ENCODE data around the gene TMEM178B. TPM values are rescaled to one million over a fixed set of nuclear protein-coding genes. Genes with fewer than 3 reads are reported as not detected.

Gene TMEM178B
- total and polyA plus RNA-seq, 10 of the 15 experiments (the other 5 are each of a cell fraction or from before 2014, with no cell fraction given), result 0.01 to 1.1 (median 0.04) TPM; not detected in 2

DNA sequence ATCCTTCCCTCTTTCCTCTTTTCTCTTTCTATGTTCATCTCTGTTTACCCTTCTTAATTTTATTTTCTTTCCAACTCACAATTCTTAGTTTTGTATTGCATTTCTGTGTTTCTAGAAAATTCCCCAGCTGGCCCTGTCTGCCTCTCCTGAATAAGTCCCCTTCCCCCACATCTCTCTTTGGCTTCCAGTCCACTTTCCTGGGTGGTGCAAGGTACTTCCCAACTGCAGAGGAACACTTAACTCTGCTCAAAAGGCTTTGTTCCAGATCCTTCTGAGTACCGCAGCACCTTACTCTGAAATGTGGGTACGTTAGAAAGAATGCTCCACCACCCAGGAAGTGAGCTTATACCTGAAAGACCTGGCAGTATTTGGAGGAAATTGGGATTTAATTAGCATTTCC, 227.0 kb downstream of the TMEM178B start (continued):
- TF ChIP-seq E4F1 (IDR thresholded peaks at IDR 0.05; ENCODE audit: borderline replicate concordance, partially characterized antibody), result no peak
- TF ChIP-seq, protein P1, sequence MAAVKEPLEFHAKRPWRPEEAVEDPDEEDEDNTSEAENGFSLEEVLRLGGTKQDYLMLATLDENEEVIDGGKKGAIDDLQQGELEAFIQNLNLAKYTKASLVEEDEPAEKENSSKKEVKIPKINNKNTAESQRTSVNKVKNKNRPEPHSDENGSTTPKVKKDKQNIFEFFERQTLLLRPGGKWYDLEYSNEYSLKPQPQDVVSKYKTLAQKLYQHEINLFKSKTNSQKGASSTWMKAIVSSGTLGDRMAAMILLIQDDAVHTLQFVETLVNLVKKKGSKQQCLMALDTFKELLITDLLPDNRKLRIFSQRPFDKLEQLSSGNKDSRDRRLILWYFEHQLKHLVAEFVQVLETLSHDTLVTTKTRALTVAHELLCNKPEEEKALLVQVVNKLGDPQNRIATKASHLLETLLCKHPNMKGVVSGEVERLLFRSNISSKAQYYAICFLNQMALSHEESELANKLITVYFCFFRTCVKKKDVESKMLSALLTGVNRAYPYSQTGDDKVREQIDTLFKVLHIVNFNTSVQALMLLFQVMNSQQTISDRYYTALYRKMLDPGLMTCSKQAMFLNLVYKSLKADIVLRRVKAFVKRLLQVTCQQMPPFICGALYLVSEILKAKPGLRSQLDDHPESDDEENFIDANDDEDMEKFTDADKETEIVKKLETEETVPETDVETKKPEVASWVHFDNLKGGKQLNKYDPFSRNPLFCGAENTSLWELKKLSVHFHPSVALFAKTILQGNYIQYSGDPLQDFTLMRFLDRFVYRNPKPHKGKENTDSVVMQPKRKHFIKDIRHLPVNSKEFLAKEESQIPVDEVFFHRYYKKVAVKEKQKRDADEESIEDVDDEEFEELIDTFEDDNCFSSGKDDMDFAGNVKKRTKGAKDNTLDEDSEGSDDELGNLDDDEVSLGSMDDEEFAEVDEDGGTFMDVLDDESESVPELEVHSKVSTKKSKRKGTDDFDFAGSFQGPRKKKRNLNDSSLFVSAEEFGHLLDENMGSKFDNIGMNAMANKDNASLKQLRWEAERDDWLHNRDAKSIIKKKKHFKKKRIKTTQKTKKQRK (IDR thresholded peaks at IDR 0.05; ENCODE audit: low read depth, low read length), result no peak
- TF ChIP-seq NFXL1 (IDR thresholded peaks at IDR 0.05; ENCODE audit: borderline replicate concordance), result no peak
- no peak for TF ChIP-seq NRF1 (conservative IDR thresholded peaks at IDR 0.05; ENCODE audit: low read depth, low read length)

GRCh38 chr7:141301544-141301943, 227.7 kb downstream of the TMEM178B start:
- FAIRE-seq (no peak), ATAC-seq (no peak), DNase-seq (ENCODE audit: low read depth, low spot score) (no peak)
- no peaks in the 10 kb centered on the region for H4K20me1 ChIP-seq (ENCODE audit: control insufficient read depth, insufficient read depth)
- CTCF ChIA-PET, result no interaction called here
- RAD21 ChIA-PET (ENCODE audit: unreplicated experiment), result no interaction called here
- H3K27ac ChIP-seq (ENCODE audit: control insufficient read depth, insufficient read depth), result no peak overlapping the region
- H3K9ac ChIP-seq (ENCODE audit: control insufficient read depth, insufficient read depth, low read length), result no peak overlapping the region
- BruUV-seq (replicated peaks), result no TSS peak
- no peak overlapping the region for H2AFZ ChIP-seq (ENCODE audit: control insufficient read depth, low read depth, low read length)
- SMC1A ChIA-PET (ENCODE audit: uncharacterized antibody, unreplicated experiment), result no interaction called here
- intact Hi-C loops (cut with micrococcal nuclease; ENCODE audit: unreplicated experiment), result no loop called here
- H3K79me2 ChIP-seq (ENCODE audit: control insufficient read depth, insufficient read depth, low read length), result no peaks in the 10 kb centered on the region
- no peak overlapping the region for H3K4me3 ChIP-seq
- TF ChIP-seq, protein P2, sequence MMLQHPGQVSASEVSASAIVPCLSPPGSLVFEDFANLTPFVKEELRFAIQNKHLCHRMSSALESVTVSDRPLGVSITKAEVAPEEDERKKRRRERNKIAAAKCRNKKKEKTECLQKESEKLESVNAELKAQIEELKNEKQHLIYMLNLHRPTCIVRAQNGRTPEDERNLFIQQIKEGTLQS (IDR thresholded peaks at IDR 0.05; ENCODE audit: borderline replicate concordance, extremely low read depth, low read depth, low read length), result no peak
- in situ Hi-C loops (cut with MboI), result no loop called here
- no peak overlapping the region for H3K4me2 ChIP-seq (ENCODE audit: control insufficient read depth, insufficient read depth)
- H3K27me3 ChIP-seq (replicated peaks in 1 of 2; ENCODE audit: control insufficient read depth in 2 of 2, insufficient read depth in 2 of 2, low read length in 1 of 2), result no peaks in the 10 kb centered on the region
- H3K36me3 ChIP-seq (ENCODE audit: control insufficient read depth in 2 of 2, insufficient read depth in 2 of 2, low read length in 1 of 2), result no peaks in the 10 kb centered on the region
- no peaks in the 10 kb centered on the region for H3K9me3 ChIP-seq (replicated peaks; ENCODE audit: control insufficient read depth, insufficient read depth, low read length)
- WGBS (ENCODE audit: insufficient coverage, insufficient replicate concordance, low lambda C conversion rate, missing lambda C conversion rate), result 9% methylated on average over 8 of the region's 8 CpGs
- no peaks in the 10 kb centered on the region for H3K4me1 ChIP-seq (ENCODE audit: control insufficient read depth, insufficient read depth, low read length)
- POLR2A ChIA-PET, result no interaction called here

Measured in GM12878 (cell line).